Activated CD4-positive, alpha-beta T cell treated with anti-CD3 and anti-CD28 coated beads for 4 hours (primary cell): ENCODE results near the gene MARK2.

Experiments
- DNase-seq, 2 donors: peaks; one replicate each; pipeline ENCODE4 v3.0.0-alpha.2; 2020

Gene MARK2

GRCh38 chr11:63884196-63884932 is 45.5 kb downstream of the MARK2 start:
- DNase-seq: no peak

DNA sequence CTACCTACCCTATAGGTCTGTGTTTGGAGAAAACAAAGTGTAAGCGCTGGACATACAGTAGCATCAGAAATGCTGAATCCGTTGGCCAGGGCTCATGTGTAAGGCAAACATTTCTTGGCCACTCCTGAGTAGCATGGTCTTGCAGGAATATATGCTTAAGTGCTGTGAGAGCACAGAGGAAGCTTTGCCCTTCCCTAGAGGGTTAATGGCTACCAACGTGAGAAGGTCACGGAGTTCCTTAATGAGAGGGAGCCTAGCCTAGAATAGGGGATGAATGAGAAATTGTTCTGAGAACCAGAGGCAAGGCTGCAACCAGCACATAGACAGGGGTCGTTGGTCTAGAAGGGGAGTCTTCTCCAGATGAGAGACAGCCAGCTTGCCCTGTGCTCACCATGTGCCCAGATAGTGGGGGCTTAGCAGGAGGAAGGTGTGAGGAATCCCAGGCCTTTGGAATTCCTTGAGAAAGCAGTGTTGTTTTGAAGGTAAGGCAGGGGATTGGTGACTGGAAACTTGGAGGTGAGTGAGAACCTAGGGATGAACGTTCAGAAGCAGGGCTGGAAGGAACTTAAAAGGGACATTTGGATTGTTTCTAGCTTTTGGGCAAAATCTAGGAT is 48.6 kb downstream of the MARK2 start:
- no peak for DNase-seq

- DNase-seq: peak; percentile 66 to 70
These were observed 49.5 kb downstream of the MARK2 start for GRCh38 chr11:63888170-63889086.

GRCh38 chr11:63889344-63889743 is 50.4 kb downstream of the MARK2 start:
- DNase-seq: no peak

DNA sequence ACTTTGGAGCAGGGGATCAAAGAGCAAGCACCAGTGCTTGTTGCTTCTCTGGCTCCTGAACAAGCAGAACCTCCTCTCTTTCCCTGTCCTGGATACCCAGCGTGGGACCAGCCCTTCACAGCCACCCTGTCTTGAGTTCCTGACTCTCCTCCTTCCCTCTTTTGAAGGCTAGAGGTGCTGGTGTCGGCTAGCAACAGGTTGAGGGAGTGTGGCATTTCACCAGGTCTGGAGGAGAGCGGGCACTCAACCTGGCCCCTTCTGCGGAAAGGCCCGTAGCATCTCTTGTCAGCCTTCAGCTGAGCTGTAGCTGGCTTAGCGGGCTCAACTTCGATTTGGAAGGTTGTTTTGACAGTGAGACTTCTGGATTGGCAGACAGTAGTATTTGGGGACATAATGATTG is 51.5 kb downstream of the MARK2 start:
- no peak for DNase-seq

- DNase-seq: no peak
These were observed 53.3 kb downstream of the MARK2 start for GRCh38 chr11:63892228-63892627.

GRCh38 chr11:63893355-63893754 is 54.4 kb downstream of the MARK2 start:
- DNase-seq: no peak

DNA sequence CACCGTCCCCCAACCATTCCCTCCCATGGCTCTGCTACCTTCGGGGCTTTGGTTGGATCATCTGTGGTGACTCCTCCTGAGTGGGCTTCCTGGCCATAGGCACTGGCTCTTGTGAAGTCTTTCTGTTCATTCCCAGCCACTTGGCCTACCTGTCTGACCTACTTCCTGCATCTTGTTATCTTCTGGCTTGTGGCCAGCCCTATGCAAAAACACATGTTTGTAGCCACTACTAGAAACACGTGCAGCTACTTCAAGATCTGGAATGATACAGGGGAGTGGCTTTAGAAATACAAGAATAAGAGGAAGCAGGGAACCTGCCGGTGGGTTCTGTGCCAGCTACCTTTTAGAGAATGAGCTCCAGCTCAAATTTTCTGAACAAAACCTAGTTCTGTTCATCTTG is 57.2 kb downstream of the MARK2 start:
- no peak for DNase-seq

GRCh38 chr11:63897459-63898146 is 58.7 kb downstream of the MARK2 start:
- DNase-seq: no peak

- no peak for DNase-seq
These were observed 62.8 kb downstream of the MARK2 start for GRCh38 chr11:63901660-63902059.

DNA sequence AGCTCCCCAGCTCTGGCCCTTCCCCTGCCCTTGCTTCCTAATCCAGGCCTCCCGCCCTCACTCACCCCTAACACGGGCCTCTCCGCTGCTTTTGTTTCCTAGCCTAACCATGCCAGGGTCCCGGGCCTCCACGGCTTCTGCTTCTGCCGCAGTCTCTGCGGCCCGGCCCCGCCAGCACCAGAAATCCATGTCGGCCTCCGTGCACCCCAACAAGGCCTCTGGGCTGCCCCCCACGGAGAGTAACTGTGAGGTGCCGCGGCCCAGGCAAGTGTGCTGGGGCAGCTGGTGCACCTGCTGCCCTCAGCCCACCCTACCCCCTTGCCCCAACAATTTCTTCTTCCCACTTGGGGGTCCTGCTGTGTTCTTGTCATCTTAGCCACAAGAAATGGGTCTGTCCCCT is 65.0 kb downstream of the MARK2 start:
- DNase-seq: no peak

- no peak for DNase-seq
These were observed 65.8 kb downstream of the MARK2 start for GRCh38 chr11:63904743-63905142.

GRCh38 chr11:63905179-63905578 is 66.3 kb downstream of the MARK2 start:
- no peak for DNase-seq

- no peak for DNase-seq
These were observed 67.2 kb downstream of the MARK2 start for GRCh38 chr11:63906087-63906486.

GRCh38 chr11:63906585-63906984 is 67.7 kb downstream of the MARK2 start:
- peak; percentile 50 to 56 for DNase-seq

DNA sequence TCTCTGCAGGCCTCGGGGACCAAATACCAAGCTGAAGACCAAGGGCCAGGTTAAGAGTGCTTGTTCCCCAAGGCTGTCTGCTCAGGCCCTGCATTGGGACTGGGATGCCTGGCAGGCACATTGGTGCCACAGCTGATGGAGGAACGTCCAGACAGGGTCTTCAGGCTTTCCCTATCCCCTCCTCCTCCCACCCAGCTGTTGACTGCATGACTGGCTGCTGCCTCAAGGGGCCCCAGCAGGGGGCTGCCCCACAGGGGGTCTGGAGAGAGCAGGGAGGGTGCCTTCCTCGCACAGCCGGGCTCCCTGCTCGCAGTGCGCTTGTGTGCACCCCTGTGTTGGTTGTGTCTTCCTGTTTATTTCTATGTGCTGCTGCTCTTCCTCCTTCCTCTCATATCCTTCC is 68.2 kb downstream of the MARK2 start:
- no peak for DNase-seq

DNA sequence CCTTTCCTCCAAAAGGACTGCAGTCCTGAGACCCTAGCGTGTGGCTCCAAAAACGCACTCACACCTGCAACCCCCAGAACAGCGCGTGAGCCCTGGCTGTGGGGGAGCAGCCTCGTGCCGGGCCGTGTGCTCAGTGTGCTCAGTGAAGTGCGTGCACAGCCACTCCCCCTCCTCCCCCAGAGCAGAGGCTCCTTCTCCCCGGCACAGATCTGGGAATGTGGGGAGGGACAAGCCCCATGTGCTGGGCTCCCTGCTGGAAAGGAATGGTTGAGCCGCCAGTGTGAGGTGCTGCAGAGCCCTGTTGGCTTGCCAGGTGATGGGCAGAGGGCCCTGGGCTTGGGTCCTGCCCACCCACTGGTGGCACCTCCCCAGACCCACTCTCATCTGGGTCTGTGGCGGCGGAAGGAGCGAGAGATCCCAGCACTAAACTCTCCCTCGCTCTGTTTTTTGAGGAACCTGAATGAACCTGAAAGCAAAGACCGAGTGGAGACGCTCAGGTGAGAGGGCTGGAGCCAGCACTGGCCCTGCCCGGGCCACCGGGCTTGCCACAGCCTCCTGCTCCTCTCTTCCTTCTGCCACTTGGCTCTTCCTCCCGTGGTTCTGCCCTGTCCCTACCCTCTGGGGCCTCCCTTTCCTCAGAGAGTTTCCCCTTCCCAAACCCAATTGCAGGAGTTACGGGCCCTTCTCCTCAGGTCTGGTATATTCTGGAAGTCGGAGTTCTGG is 69.1 kb downstream of the MARK2 start:
- DNase-seq: no peak

DNA sequence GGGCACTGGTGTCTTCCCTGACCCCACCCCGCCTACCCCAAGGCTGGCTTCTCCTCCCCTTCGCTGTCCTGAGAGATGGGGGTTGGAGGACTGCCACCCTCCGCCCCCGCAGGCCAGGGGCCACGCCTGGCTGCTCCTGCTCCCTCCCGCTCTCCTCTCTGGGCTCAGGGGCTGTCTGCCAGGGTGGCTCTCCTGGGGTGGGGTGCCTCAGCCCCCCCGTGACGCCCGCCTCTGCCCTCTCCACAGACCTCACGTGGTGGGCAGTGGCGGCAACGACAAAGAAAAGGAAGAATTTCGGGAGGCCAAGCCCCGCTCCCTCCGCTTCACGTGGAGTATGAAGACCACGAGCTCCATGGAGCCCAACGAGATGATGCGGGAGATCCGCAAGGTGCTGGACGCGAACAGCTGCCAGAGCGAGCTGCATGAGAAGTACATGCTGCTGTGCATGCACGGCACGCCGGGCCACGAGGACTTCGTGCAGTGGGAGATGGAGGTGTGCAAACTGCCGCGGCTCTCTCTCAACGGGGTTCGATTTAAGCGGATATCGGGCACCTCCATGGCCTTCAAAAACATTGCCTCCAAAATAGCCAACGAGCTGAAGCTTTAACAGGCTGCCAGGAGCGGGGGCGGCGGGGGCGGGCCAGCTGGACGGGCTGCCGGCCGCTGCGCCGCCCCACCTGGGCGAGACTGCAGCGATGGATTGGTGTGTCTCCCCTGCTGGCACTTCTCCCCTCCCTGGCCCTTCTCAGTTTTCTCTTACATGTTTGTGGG is 69.9 kb downstream of the MARK2 start:
- no peak for DNase-seq

DNA sequence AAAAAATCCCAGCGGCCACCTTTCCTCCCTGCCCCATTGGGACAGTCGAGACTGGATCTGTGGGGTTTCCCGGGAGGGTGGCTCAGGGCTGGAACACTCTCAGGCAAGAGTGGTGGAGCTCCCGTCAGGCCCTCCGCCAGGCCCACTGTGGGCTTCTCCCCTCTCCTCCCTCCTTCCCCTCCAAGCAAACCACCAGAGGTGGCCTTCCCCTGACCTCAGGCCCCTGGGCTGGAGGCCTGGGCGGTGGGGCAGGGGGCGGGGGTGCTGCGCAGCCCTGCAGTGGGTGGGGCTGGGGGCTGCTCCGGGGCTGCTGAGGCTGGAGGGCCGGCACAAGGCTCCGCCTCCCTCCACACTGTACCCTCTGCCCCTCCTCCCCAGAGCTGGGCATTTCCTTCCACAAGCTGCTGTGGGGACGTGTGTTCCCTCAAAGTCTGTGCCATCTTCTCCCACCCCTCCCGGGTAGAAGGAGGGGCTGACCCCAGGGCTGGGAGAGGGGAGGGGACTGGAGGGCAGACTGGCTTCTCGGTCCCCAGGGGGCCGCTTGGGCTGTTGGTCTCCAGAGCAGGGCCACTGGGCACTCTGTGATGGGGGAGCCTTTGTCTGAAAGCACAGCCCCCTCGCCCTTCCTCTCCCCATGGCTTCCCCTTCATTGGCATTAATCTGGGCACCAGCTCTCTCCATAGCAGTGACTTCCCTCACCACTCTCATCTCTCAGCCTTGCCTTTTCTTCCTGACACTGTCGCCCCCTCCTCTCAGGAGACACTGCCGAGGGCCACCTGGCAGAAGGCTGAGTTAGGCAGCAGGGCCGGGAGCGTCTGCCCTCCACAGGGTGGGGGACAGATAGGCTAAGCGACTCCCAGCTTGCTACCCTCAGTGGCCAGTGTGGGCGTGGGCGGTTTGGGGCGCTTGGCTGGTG is 70.9 kb downstream of the MARK2 start:
- no peak for DNase-seq

DNA sequence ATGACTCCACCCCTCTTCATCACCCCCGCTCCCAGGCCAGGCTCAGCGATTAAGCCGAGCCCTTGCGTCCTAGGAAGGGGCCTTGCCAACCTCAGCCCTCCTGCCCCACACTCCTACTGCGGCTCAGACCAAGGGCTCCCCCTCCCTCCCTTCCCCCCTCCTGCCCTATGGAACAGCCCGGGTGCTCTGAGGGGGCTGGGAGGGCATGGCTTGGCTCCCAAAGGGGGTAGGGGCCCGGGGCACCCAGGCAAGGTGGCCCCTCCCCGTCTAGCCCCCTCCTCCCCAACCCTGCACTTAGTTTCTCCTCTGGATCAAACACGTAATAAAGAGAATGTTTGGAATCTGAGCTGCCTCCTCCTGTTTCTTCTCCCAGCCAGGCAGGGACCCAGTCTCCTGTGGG is 71.8 kb downstream of the MARK2 start:
- no peak for DNase-seq

DNA sequence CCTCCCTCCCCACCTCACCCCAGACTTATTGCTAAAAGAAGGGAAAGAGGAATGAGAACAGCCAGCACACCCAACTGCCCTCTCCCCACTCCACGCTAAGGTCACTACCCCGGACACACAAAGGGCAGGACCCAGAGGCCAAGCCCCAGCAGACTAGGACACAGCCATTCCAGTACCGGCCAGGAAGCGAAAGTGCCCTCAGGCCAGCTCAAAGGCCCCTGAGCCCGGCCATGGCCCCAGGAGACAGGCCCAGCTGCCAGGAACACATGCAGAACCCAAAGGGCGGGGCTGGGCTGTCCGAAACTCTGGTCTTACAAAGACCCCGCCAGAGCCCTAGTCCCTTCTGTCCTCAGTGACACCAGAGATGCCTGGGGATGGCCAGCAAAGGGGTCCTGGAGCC is 72.5 kb downstream of the MARK2 start:
- no peak for DNase-seq
